Small intestine (tissue), 7 donors: ENCODE results near the gene FBH1. TPM values are rescaled to one million over a fixed set of nuclear protein-coding genes. Genes with fewer than 3 reads are reported as not detected.
A peak's percentile ranks its signal among the peaks of the same experiment; 100 is the strongest.

ENCODE experiments used
- DNase-seq, 2 donors: peaks; one replicate each; pipeline versions ENCODE4 v3.0.0 to v3.0.0-alpha.2; 2013
- FAIRE-seq: peaks from 2 replicates; lab custom pipeline; 2012; peaks lifted over from hg19 to GRCh38; lab: Jason Lieb, UNC
- H3K27ac ChIP-seq, 3 donors: one replicate each; pipeline ENCODE4 v1.5.1; 2013; ENCODE audit warnings: low read length in 2 of 3, mild to moderate bottlenecking in 2 of 3, control low read depth in 1 of 3, inconsistent platforms in 1 of 3, low read depth in 1 of 3, moderate library complexity in 1 of 3
- H3K27me3 ChIP-seq, 3 donors: one replicate each; pipeline ENCODE4 v1.6.1; 2013; ENCODE audit warnings: low read length in 3 of 3, inconsistent platforms in 1 of 3; ENCODE audit not compliant: control insufficient read depth in 3 of 3, insufficient read depth in 3 of 3
- H3K36me3 ChIP-seq, 3 donors: one replicate each; pipeline ENCODE4 v1.6.1; 2013; ENCODE audit warnings: low read length in 3 of 3, inconsistent platforms in 1 of 3, low read depth in 1 of 3, mild to moderate bottlenecking in 1 of 3, moderate library complexity in 1 of 3; ENCODE audit not compliant: control insufficient read depth in 3 of 3, insufficient read depth in 2 of 3
- H3K4me1 ChIP-seq, 3 donors: one replicate each; pipeline ENCODE4 v1.6.1; 2013; ENCODE audit warnings: low read length in 2 of 3, inconsistent platforms in 1 of 3, low read depth in 1 of 3, mild to moderate bottlenecking in 1 of 3, moderate library complexity in 1 of 3; ENCODE audit not compliant: control insufficient read depth in 3 of 3, insufficient read depth in 2 of 3
- H3K4me3 ChIP-seq, 3 donors: one replicate each; pipeline ENCODE4 v1.5.1; 2013; ENCODE audit warnings: low read length in 3 of 3, control low read depth in 1 of 3, inconsistent platforms in 1 of 3, low read depth in 1 of 3, mild to moderate bottlenecking in 1 of 3, moderate library complexity in 1 of 3
- H3K9me3 ChIP-seq, 2 donors: one replicate each; pipeline ENCODE4 v1.6.1; 2013; ENCODE audit warnings: low read depth in 1 of 2, low read length in 1 of 2; ENCODE audit not compliant: control insufficient read depth in 2 of 2, insufficient read depth in 1 of 2
- WGBS, 3 donors: extraction: QIAGEN DNeasy Blood & Tissue Kit; methylation state at CpG; one replicate each; pipeline ENCODE4 v1.1.7; 2013; 5-methylcytosine and 5-hydroxymethylcytosine counted together
- polyA plus RNA-seq, 4 donors: library from polyadenylated mRNA; stranded (reverse) in 3 of 4; unstranded in 1 of 4; fragments of 200-250 nt in 3 of 4; fragments of 120-200 nt in 1 of 4; gene quantifications; one replicate each; pipeline versions ENCODE4 v1.2.1 to v1.2.3, GENCODE V29; 2013
- donor health status: healthy with polysubstance abuse.
- donor health status: control.
- donor health status: control.
- donor health status: Bipolar disorder and iron deficiency.
- donor health status: healthy.

Gene FBH1
- polyA plus RNA-seq, 4 donors: 38.8 to 89.9 (median 67.5) TPM

DNA sequence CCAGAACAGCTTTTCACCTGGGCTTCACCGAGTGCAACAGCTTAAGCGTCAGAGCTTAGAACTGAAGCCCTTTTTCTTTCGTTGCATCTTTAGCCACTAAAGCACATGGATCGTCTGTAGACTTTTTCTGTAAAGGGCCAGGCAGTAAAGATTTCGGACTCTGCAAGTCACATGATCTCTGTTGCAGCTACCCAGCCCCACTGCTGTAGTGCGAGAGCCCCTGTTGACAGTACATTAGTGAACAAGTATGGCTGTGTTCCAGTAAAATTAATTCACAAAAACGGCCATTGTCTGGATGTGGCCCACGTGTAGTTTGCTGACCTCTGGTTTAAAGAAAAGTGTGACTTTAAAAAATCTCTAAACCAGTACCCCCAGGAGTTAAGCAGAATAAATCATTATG lies 39.4 kb downstream of the FBH1 start:
- FAIRE-seq: no peak
- 79 to 85% (median 85%) methylated on average over 8 of the region's 8 CpGs for WGBS, 3 donors

DNA sequence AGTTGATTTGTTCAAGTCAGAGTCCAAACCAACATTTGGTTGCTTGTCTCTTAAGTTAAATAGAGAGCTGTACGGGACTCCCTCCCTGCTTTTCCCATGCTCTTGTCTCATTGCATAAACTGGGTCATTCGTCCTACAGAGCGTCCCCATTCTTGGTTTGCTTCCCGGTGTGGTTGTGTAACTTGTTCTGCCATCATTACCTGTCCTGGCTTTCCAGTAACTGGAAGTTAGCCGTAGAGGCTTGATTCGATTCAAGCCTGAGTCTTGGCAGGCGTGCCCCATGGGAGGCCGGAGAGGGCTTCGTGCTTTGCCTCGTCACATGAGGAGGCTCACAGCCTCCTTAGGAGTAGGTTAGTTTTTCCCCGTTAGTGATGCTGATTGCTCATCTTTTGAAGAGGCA lies 40.2 kb downstream of the FBH1 start:
- no peaks in the 10 kb centered on the region for H3K27me3 ChIP-seq
- DNase-seq: no peak
- H3K36me3 ChIP-seq: peaks cover 6 to 69% (median 27%) of the 10 kb centered on the region in 3 donors
- no peaks in the 10 kb centered on the region for H3K9me3 ChIP-seq
- FAIRE-seq: no peak
- H3K27ac ChIP-seq: no peak overlapping the region
- H3K4me3 ChIP-seq: no peak overlapping the region
- H3K4me1 ChIP-seq: no peaks in the 10 kb centered on the region
- WGBS, 3 donors: 93 to 95% (median 94%) methylated on average over 11 of the region's 11 CpGs

More for the DNA sequence above, 39.4 kb downstream of the FBH1 start:
- Histone ChIP-seq H3K27me3 (no peaks in the 10 kb centered on the region), H3K27ac (no peak overlapping the region), H3K4me3 (no peak overlapping the region), H3K4me1 (no peaks in the 10 kb centered on the region), H3K9me3 (no peaks in the 10 kb centered on the region), H3K36me3 (peaks cover 12 to 72% (median 33%) of the 10 kb centered on the region in 3 donors)
- DNase-seq: no peak

DNA sequence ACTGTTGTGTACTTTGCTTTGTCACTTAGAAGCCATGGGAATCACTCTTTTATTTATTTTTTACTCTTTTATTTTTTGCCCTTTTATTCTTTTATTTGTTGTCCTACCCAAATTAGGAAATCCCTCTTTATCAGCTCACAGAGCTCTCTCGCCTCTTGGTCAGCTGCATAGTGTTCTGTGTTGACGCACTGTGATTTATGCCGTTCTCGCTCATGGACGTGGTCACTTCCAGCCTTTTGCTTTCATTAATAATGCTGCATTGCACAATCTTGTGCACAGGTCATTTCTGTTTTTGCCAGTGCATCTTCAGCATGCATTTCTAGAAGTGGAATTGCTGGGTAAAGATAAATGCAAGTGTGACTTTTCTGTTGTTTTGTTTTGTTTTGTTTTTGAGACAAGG lies 42.3 kb downstream of the FBH1 start:
- DNase-seq: no peak
- no peaks in the 10 kb centered on the region for H3K4me1 ChIP-seq
- H3K27ac ChIP-seq: no peak overlapping the region
- WGBS, 3 donors: 85 to 97% (median 95%) methylated on average over 5 of the region's 5 CpGs
- H3K36me3 ChIP-seq: peaks cover 12 to 74% (median 28%) of the 10 kb centered on the region in 3 donors
- no peaks in the 10 kb centered on the region for H3K27me3 ChIP-seq
- H3K9me3 ChIP-seq: no peaks in the 10 kb centered on the region
- H3K4me3 ChIP-seq: no peak overlapping the region
- no peak for FAIRE-seq

DNA sequence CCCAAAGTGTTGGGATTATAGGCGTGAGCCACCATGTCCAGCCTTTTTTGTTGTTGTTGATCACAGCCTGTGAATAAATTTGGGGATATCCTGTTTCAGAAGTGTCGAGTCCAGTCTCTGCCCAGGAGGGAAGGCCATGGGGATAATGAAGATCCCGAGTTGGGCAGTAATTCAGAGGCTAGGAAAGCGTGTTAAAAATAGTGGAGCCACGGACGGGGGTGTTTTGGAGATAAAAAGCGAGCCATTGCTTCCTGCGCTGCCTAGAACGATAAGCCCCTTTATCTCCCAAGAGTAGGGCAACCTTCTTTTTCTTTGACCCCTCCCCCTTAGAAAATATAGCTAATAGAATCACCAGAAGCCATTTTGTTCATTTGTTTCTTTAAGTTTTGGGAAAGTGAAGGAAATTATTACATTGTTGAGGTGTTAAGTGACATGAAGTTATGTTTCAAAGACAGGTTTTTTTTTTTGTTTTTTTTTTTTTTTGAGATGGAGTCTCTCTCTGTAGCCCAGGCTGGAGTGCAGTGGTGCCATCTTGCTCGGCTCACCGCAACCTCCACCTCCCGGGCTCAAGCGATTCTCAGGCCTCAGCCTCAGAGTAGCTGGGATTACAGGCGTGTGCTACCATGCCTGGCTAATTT lies 44.0 kb downstream of the FBH1 start:
- no peak for FAIRE-seq
- Histone ChIP-seq H3K27ac (no peak overlapping the region), H3K36me3 (peaks cover 14 to 71% (median 27%) of the 10 kb centered on the region in 3 donors)

DNA sequence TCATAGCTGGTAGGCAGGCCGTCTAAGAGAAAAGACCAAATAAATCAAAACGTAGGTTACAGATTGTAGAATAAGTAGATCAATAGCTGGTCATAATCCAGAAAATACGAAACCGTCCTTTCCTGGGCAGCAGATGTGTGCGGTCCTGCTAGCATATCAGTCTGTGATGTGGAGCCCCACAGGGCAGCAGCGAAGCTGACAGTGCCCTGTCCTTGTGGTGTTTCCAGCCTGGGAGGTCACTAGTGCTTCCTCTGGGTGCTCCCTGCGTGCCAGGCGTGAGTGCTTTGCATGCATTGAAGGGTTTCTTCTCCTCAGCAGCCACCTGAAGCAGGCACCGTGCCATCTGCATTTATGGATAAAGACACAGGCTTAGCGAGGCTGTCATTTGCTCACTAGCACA lies 45.6 kb downstream of the FBH1 start:
- 93 to 95% (median 95%) methylated on average over 10 of the region's 10 CpGs for WGBS, 3 donors
- Histone ChIP-seq H3K27ac (no peak overlapping the region), H3K4me3 (no peak overlapping the region), H3K9me3 (no peaks in the 10 kb centered on the region), H3K36me3 (peaks cover 11 to 65% (median 18%) of the 10 kb centered on the region in 3 donors), H3K27me3 (no peaks in the 10 kb centered on the region), H3K4me1 (no peaks in the 10 kb centered on the region)
- FAIRE-seq (no peak), DNase-seq (no peak)

More for the DNA sequence above, 44.0 kb downstream of the FBH1 start:
- Histone ChIP-seq H3K27me3 (no peaks in the 10 kb centered on the region), H3K4me3 (no peak overlapping the region), H3K4me1 (no peaks in the 10 kb centered on the region), H3K9me3 (no peaks in the 10 kb centered on the region)
- WGBS, 3 donors: 95 to 97% (median 97%) methylated on average over 14 of the region's 14 CpGs
- no peak for DNase-seq

DNA sequence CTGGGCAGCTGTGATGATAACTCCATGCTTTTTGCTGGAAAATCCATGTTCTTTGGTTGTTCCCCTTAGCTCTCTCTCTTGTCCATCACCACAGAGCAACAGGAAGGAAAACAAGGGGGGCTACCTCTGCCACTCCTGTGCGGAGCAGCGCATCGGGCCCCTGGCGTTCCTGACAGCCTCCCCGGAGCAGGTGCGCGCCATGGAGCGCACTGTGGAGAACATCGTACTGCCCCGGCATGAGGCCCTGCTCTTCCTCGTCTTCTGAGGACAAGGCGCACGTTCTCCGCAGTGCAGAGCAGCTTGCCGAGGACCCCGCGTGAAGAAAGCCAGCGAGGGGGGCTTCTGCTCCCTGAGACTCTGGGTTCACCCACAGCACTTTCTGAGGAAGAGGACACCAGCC lies 47.0 kb downstream of the FBH1 start:
- H3K4me1 ChIP-seq: peaks cover 0 to 7% (median 0%) of the 10 kb centered on the region in 3 donors
- DNase-seq (no peak), FAIRE-seq (no peak)
- no peak overlapping the region for H3K4me3 ChIP-seq
- H3K9me3 ChIP-seq: no peaks in the 10 kb centered on the region
- H3K27ac ChIP-seq: no peak overlapping the region
- H3K36me3 ChIP-seq: peaks cover 11 to 56% (median 18%) of the 10 kb centered on the region in 3 donors
- WGBS, 3 donors: 95 to 98% (median 97%) methylated on average over 18 of the region's 18 CpGs
- no peaks in the 10 kb centered on the region for H3K27me3 ChIP-seq

DNA sequence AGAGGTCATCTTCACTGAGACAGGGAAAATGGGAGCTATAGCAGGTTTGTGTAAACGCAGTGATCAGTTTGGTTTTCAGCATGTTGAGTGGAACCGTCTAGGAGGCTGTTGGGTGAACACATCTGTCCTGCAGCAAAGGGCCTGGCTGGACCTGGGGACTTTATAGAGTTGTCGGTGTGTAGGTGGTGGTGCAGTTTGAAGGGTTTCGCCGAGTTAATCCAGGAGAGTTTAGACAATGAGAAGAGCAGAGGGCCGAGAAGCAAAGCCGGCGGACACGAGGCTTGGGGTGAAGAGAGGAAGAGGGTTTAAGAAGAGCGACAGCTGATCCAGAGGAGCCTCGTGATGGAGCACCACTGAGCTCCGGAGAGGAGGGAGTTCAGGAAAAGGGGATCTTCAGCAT lies 48.2 kb downstream of the FBH1 start:
- Histone ChIP-seq H3K4me3 (no peak overlapping the region), H3K27ac (no peak overlapping the region), H3K4me1 (peaks cover 0 to 9% (median 0%) of the 10 kb centered on the region in 3 donors), H3K36me3 (peaks cover 11 to 46% (median 17%) of the 10 kb centered on the region in 3 donors), H3K27me3 (no peaks in the 10 kb centered on the region), H3K9me3 (no peaks in the 10 kb centered on the region)
- WGBS, 3 donors: 91% methylated on average over 12 of the region's 12 CpGs
- FAIRE-seq (no peak), DNase-seq (no peak)

DNA sequence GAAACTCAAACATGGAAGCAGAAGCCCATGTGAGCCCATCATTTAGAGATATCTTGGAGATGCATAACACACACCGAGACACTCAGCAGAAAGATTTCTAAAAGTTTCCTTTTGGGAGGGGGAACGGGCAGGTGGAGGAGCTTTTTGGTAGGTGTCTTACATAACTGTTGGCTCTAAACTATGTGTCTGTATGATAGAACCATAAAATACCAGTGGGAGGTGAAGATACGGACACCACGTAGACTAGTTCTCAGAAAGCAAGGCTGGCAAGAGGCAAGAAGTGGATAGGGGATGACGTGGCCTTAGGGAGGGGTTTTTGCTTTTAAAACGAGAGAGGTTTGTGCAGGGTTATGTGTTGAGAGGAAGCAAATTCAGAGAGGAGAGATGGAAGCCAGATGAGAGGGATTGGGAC lies 50.8 kb downstream of the FBH1 start:
- no peak for FAIRE-seq

More for the DNA sequence above, 50.8 kb downstream of the FBH1 start:
- H3K4me1 ChIP-seq: peaks cover 1 to 20% (median 8%) of the 10 kb centered on the region in 3 donors
- 71 to 84% (median 81%) methylated on average over 6 of the region's 6 CpGs for WGBS, 3 donors
- H3K9me3 ChIP-seq: no peaks in the 10 kb centered on the region
- no peaks in the 10 kb centered on the region for H3K27me3 ChIP-seq
- DNase-seq: no peak
- no peak overlapping the region for H3K4me3 ChIP-seq
- peak overlapping the region in 1 of 3 donors; percentile 63 for H3K27ac ChIP-seq
- H3K36me3 ChIP-seq: peaks cover 11 to 27% (median 12%) of the 10 kb centered on the region in 3 donors
